NT2/D1 (cell line): Measurements from ENCODE around the gene PSMD10.
A peak's percentile ranks its signal among the peaks of the same experiment; 100 is the strongest.

ENCODE experiments used
- DNase-seq: peaks from one replicate; pipeline ENCODE4 v3.0.0-alpha.2; 2011; ENCODE audit warnings: low read depth, low spot score
- H3K27me3 ChIP-seq: 2 replicates; pipeline ENCODE4 v1.6.0; 2011; ENCODE audit warnings: mild to moderate bottlenecking; ENCODE audit not compliant: insufficient read length, insufficient read depth
- H3K36me3 ChIP-seq: 2 replicates; pipeline ENCODE4 v1.6.1; 2011; ENCODE audit warnings: mild to moderate bottlenecking, low read length, mixed read lengths; ENCODE audit not compliant: insufficient read depth, insufficient read length
- H3K4me1 ChIP-seq: 2 replicates; pipeline ENCODE4 v1.5.1; 2011; ENCODE audit not compliant: insufficient read depth, insufficient read length
- H3K4me3 ChIP-seq: 2 replicates; pipeline ENCODE4 v1.5.1; 2011; ENCODE audit warnings: low read depth; ENCODE audit not compliant: insufficient read length
- H3K9ac ChIP-seq: 2 replicates; pipeline ENCODE4 v1.6.0; 2011; ENCODE audit warnings: low read depth; ENCODE audit not compliant: insufficient read length
- H3K9me3 ChIP-seq: 2 replicates; pipeline ENCODE4 v1.5.1; 2011; ENCODE audit warnings: mild to moderate bottlenecking, low read length; ENCODE audit not compliant: insufficient read depth
- SUZ12 ChIP-seq: IDR thresholded peaks from 2 replicates; pipeline ENCODE4 v1.6.1; 2011; ENCODE audit not compliant: insufficient read length, insufficient read depth; ENCODE audit errors: extremely low read depth
- YY1 ChIP-seq: IDR thresholded peaks from 2 replicates; pipeline ENCODE4 v1.6.1; 2011; ENCODE audit not compliant: insufficient read length, insufficient read depth
- ZNF274 ChIP-seq: IDR thresholded peaks from 2 replicates; pipeline ENCODE4 v1.6.1; 2011; ENCODE audit warnings: mild to moderate bottlenecking, low read depth, low read length

Gene PSMD10

GRCh38 chrX:108091264-108091877 is at the start of gene PSMD10, which contains the start of gene ATG4A:
PSMD10 (minus strand) TSS chrX:108091542; CDS start chrX:108091520, 22 bp downstream.
ATG4A (plus strand) TSS chrX:108091778; CDS start chrX:108091827, 49 bp downstream.
- peak; percentile 95 for DNase-seq
- Histone ChIP-seq H3K27me3 (no peaks in the 10 kb centered on the region), H3K36me3 (peaks cover 24% of the 10 kb centered on the region), H3K4me3 (peak within 1 kb of the TSS; percentile 72), H3K4me1 (no peaks in the 10 kb centered on the region), H3K9ac (peak within 1 kb of the TSS; percentile 91), H3K9me3 (no peaks in the 10 kb centered on the region)
- TF ChIP-seq ZNF274 (no peak), SUZ12 (no peak), YY1 (no peak)

GRCh38 chrX:108138814-108139702 is 47.7 kb upstream of the PSMD10 start:
- H3K36me3 ChIP-seq = peaks cover 9% of the 10 kb centered on the region
- no peaks in the 10 kb centered on the region for H3K9me3 ChIP-seq
- no peak overlapping the region for H3K4me3 ChIP-seq
- H3K4me1 ChIP-seq = no peaks in the 10 kb centered on the region
- no peak for DNase-seq
- H3K27me3 ChIP-seq = no peaks in the 10 kb centered on the region
- no peak for TF ChIP-seq SUZ12
- no peak for TF ChIP-seq YY1
- no peak for TF ChIP-seq ZNF274
- no peak overlapping the region for H3K9ac ChIP-seq

- H3K9me3 ChIP-seq = no peaks in the 10 kb centered on the region
Measured at GRCh38 chrX:108134724-108135123, 43.4 kb upstream of the PSMD10 start.

GRCh38 chrX:108132876-108133275 is 41.5 kb upstream of the PSMD10 start:
- no peak for DNase-seq
- no peaks in the 10 kb centered on the region for H3K27me3 ChIP-seq

More at GRCh38 chrX:108134724-108135123, 43.4 kb upstream of the PSMD10 start:
- TF ChIP-seq SUZ12 = no peak
- no peak for TF ChIP-seq ZNF274
- TF ChIP-seq YY1 = no peak
- Histone ChIP-seq H3K4me3 (no peak overlapping the region), H3K9ac (no peak overlapping the region), H3K36me3 (peaks cover 11% of the 10 kb centered on the region), H3K4me1 (no peaks in the 10 kb centered on the region), H3K27me3 (no peaks in the 10 kb centered on the region)
- DNase-seq = no peak

GRCh38 chrX:108132034-108132433 is 40.7 kb upstream of the PSMD10 start:
- Histone ChIP-seq H3K9me3 (no peaks in the 10 kb centered on the region), H3K4me1 (no peaks in the 10 kb centered on the region), H3K4me3 (no peak overlapping the region), H3K27me3 (no peaks in the 10 kb centered on the region), H3K36me3 (peaks cover 5% of the 10 kb centered on the region), H3K9ac (no peak overlapping the region)
- no peak for TF ChIP-seq SUZ12
- no peak for TF ChIP-seq YY1
- no peak for TF ChIP-seq ZNF274
- no peak for DNase-seq

More at GRCh38 chrX:108132876-108133275, 41.5 kb upstream of the PSMD10 start:
- no peaks in the 10 kb centered on the region for H3K9me3 ChIP-seq
- H3K4me3 ChIP-seq = no peak overlapping the region
- no peaks in the 10 kb centered on the region for H3K4me1 ChIP-seq
- H3K9ac ChIP-seq = no peak overlapping the region
- TF ChIP-seq ZNF274 (no peak), YY1 (no peak), SUZ12 (no peak)
- H3K36me3 ChIP-seq = peaks cover 5% of the 10 kb centered on the region

- Histone ChIP-seq H3K27me3 (no peaks in the 10 kb centered on the region), H3K4me3 (no peak overlapping the region), H3K9me3 (no peaks in the 10 kb centered on the region), H3K9ac (no peak overlapping the region), H3K4me1 (no peaks in the 10 kb centered on the region), H3K36me3 (peaks cover 5% of the 10 kb centered on the region)
- no peak for TF ChIP-seq YY1
- TF ChIP-seq ZNF274 = no peak
- no peak for TF ChIP-seq SUZ12
- DNase-seq = no peak
Measured at GRCh38 chrX:108131471-108131870, 40.1 kb upstream of the PSMD10 start.

GRCh38 chrX:108130889-108131288 is 39.5 kb upstream of the PSMD10 start:
- no peaks in the 10 kb centered on the region for H3K9me3 ChIP-seq
- no peak for TF ChIP-seq ZNF274
- no peak for TF ChIP-seq SUZ12
- no peak for TF ChIP-seq YY1
- no peak overlapping the region for H3K9ac ChIP-seq
- H3K4me1 ChIP-seq = no peaks in the 10 kb centered on the region
- no peak overlapping the region for H3K4me3 ChIP-seq
- DNase-seq = no peak
- no peaks in the 10 kb centered on the region for H3K27me3 ChIP-seq
- peaks cover 5% of the 10 kb centered on the region for H3K36me3 ChIP-seq
